ENCODE data around the gene PHF23. TPM values are rescaled to one million over a fixed set of nuclear protein-coding genes. Genes with fewer than 3 reads are reported as not detected.

PHF23 gene
- polyA plus RNA-seq, 4 donors, result 57.4 to 66.4 (median 60.9) TPM

DNA sequence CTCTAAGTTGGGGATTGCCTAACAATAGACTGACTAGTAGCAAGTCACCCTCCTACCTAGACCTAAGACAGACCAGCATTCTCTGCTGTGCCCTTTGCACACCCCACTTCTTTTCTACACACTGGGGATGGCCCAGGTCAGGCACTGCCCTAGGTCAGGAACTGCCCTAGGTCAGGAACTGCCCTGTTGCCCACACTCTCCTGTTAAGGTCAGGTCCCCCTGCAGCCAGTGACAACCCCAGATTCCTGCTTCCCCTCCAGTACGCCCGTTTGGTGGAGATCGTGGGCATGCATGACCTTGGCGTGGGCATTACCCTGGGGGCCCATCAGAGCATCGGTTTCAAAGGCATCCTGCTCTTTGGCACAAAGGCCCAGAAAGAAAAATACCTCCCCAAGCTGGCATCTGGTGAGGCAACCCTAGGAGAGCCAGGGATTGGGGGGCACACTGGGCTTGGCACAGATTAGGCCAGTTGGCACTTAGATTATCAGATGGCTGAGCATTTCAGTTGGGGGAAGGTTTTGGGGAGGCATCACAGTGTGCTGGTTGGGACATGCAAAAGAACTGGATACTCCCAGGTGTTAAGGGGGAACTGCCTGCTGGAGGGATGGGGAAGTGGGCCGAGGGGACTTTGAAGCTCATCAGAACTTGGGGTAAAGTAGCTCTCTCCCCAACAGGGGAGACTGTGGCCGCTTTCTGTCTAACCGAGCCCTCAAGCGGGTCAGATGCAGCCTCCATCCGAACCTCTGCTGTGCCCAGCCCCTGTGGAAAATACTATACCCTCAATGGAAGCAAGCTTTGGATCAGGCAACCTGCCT lies 17.8 kb downstream of the PHF23 start:
- no peak for DNase-seq (ENCODE audit: low read depth in 4 of 4, low spot score in 3 of 4)

DNA sequence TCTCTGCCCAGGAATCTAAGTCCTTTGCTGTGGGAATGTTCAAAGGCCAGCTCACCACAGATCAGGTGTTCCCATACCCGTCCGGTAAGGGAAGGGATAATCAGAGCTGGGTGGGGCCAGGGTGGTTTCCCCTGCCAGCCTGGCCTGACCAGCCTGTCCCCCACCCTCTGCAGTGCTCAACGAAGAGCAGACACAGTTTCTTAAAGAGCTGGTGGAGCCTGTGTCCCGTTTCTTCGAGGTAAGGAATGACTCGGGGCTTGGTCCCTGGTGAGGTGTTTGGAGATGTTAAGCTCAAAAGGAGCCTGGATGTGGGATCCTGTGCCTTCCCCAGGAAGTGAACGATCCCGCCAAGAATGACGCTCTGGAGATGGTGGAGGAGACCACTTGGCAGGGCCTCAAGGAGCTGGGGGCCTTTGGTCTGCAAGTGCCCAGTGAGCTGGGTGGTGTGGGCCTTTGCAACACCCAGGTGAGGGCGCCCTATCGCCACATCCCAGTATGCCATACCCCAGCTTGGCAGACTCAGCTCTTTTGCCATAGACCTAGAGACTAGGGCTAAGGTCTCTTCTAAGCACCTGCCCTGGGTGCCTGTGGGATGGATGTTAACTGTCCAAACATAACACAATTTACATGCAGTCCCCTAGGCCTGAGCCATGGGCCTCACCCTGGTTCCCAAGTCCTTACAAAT lies 18.5 kb downstream of the PHF23 start:
- DNase-seq (ENCODE audit: low read depth in 4 of 4, low spot score in 3 of 4), result no peak

DNA sequence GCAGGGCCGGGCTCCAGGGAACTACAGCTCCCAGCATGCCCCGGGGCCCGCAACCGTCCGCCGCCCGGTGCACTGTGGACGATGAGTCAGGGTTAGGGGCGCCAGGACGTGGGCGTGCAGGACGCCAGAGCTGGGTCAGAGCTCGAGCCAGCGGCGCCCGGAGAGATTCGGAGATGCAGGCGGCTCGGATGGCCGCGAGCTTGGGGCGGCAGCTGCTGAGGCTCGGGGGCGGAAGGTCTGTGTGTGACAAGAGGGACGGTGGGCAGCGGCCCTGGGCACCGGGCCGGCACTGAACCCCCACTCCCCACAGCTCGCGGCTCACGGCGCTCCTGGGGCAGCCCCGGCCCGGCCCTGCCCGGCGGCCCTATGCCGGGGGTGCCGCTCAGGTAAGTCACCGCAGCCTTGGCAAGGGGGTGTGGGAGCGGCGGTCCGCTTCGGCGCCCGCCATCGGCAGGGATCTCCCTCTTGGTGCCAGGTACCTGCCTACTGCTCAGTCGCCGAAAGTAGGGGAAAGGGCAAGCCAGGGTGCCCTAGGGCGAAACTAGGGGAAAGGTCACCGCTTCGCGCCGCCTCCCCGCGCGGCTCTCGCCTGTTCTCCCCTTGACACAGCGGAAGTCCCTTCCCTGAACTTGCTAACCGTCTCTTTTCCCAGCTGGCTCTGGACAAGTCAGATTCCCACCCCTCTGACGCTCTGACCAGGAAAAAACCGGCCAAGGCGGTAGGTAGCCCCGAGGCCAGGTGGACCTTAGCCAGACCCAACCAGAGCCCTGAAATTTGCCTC lies 19.3 kb downstream of the PHF23 start, which contains the start of the genes ACADVL and DLG4:
Gene ACADVL, plus strand, starts transcription at position 127 of the 781 bp plus-strand sequence. Its CDS starts 47 bp downstream, at position 174.
Gene DLG4, minus strand, starts transcription at position 25 of the 781 bp plus-strand sequence.
- DNase-seq (ENCODE audit: low read depth in 4 of 4, low spot score in 3 of 4), result peak in 1 of 4 donors; percentile 80

DNA sequence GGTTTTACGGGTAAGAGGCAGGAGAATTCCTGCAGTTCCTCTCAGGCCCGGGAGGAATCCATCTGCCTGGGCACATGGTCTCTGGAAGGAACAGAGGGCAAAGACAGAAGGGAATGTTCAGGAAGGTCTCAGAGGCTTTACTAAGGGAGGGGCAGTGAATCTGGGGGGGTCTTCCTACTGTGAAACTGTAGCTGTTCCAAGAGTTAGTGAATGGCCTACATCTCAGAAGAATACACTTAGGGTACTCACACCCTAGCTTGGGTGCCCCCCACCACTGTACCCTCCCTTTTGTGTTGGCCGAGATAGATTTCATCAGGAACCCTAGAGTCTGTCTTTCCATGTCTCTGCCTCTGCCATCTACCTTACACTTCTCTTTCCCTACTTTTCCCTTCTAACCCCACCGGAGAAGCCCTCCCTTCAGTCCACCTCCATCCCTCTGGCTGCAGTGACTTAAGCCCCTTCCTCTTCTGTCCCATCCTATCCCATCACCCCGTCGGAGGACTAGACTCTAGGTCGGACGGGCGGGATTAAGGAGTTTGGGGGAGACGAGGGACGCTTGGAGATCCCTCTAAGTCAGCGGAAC lies 19.9 kb downstream of the PHF23 start:
- no peak for DNase-seq (ENCODE audit: low read depth in 4 of 4, low spot score in 3 of 4)

DNA sequence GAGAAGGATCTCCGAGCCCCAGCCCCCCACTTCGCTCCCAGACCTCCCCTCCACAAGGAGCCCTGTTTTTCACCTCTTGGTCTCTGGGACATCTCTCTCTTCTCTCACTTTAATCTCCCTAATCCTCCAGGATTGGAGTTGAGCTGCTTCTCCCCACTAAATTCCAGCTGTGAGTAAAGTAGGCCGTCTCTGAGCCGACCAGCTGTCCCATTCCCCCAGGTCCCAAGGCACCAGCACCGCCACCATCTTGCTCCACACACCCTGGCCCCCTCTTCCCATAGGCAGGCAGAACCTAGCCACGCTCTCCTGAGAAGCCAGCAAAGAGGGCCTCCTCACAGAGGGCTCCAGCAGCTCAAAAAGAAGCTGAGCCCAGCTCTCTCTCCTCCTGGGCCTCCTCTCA lies 20.5 kb downstream of the PHF23 start:
- DNase-seq (ENCODE audit: low read depth in 4 of 4, low spot score in 3 of 4), result no peak

DNA sequence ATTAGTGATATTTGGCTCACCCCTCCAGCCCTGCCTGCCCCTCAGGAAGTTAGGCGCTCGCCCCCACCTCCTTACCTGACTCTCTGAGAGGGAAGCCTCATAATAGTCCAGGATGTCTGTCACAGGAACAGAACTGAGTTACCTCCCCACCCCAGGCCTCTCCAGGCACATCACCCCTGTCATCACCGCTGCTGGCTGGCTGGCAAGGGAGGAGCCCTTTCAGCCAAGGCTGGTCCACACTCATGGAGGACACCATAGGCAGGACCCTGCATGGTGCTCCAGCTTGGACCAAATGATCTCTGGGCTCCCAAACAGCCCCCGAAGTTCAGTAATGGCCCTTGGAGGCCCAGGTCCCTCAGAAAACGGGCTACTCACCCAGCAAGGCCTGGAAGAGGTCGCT lies 21.1 kb downstream of the PHF23 start:
- no peak for DNase-seq (ENCODE audit: low read depth in 4 of 4, low spot score in 3 of 4)

DNA sequence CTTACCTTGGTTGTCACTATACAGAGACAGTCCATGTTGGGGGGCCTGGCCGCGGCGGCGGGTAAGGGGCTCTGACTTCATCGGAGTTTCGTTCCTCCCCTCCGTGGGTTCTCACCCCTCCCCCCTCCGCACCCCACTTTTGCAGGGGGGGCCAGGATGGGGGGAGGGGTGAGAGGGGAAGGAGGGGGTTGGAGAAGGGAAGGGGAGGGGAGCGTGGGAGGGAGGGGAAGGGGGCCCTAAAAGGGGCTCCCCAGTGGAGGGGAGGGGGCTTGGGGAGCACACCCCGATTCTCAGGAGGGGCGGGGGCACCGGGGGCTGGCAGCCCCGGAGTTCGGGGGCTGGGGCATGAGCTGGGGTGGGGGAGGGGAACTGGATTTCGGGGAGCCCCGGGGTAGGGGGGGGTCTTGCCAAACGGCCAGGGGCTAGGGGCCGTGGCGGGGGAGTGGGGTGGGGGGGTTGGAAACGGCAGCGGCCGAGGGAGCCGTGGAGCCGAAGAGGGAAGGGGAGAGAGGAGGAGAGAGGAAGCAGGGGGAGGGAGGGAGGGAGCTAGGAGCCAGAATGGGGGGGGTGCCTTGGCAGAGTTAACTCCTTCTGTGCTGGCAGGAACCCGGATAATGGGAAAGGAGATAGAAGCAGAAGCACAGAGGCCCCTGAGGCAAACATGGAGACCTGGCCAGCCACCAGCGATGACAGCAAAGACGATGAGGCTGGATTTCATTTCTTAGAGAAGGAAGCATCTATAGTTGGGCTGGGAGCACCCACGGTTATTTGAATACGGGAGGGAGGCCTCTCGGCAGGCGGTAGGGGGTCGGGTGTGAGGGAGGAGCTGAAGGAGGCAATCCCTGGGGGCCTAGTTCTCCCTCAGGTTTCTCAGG lies 21.9 kb downstream of the PHF23 start:
- DNase-seq (ENCODE audit: low read depth in 4 of 4, low spot score in 3 of 4), result no peak

DNA sequence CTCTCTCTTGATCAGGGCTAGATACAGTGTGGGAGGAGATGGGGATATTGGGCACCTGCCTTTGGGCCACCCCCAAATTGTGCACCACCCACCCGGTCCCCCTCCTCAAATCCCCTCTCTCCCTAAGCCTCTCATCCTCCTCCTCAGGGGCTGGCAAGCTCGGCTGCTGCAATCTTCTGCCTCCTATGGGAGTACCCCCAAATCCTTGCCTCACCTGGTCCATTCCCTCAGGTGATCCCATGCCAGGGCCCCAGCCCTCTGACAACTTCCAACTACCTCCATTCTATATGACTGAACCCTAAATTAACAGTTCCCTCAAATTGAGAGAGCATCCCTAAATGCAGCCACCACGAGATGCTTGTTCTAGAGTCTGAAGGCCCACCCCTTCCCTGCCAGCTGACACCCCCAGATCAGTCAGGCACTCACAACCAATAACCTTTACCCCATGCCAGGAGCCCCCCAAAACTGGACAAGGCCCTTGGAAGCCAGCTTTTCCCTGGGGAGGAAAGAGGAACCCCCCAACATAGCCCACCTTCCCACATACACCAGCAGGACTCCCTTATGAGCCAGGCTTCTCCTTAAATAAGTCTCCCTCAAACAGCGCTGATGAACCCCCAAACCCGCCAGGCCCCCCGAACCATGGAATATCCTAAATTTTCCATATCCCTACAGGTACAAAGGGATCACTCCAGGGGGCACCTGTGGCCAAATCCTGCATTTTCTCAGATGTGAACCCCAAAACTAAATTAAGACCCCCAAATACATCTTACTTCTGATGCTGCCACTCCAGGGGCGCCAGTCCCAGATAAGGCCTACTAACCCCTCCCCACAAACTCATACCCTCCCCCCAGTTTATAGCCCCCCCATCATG lies 22.8 kb downstream of the PHF23 start:
- no peak for DNase-seq (ENCODE audit: low read depth in 4 of 4, low spot score in 3 of 4)

DNA sequence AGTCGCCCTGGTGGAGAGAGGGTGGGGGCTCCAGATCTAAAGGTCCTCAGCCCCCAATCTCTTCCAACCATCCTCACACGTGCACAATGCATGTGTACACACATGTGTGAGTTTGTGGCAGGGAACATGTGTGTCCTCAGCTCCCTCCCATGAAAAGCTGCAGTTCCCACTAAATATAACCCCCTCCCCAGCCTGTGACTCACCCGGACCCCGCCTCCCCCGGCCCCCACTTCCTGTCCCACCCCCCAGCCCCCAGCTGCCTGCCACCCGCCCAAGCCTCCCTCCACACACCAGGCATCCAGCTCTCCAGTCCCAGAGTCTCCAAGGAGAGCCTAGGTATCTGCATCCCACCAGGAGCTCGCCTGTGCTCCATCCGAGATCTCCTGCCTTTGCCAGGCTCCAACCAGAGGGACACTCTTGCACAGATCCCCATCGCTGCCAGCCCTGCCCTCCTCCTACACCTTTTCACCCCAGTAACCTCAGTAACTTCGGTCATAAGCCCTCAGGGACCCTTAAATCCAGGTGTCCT lies 23.5 kb downstream of the PHF23 start:
- no peak for DNase-seq (ENCODE audit: low read depth in 4 of 4, low spot score in 3 of 4)

DNA sequence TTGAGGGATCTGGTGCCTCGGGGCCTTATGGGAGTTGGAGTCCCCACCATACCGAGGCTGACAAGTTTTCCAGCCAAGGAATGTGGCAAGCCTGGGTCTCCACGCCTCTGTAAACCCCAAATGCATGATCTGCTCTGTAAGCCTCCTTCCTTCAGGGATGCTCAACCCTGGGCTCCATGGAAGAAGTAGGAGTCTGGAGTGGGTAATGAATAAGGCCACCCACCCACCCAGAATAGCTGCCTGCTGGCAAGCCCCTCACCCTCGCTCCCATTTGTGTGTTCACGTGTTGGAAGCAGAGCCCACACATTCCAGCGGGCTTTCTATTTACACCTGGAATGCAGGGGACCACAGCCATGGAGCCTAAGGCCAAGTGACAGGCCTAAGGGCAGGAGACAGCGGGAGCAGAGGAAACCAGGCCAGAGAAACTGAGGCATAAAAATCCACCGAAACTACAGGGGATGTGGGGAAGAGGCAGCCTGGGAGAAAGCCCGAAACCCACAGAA lies 24.1 kb downstream of the PHF23 start:
- DNase-seq (ENCODE audit: low read depth in 4 of 4, low spot score in 3 of 4), result peak in 3 of 4 donors; percentile 88 to 89 (median 89)

DNA sequence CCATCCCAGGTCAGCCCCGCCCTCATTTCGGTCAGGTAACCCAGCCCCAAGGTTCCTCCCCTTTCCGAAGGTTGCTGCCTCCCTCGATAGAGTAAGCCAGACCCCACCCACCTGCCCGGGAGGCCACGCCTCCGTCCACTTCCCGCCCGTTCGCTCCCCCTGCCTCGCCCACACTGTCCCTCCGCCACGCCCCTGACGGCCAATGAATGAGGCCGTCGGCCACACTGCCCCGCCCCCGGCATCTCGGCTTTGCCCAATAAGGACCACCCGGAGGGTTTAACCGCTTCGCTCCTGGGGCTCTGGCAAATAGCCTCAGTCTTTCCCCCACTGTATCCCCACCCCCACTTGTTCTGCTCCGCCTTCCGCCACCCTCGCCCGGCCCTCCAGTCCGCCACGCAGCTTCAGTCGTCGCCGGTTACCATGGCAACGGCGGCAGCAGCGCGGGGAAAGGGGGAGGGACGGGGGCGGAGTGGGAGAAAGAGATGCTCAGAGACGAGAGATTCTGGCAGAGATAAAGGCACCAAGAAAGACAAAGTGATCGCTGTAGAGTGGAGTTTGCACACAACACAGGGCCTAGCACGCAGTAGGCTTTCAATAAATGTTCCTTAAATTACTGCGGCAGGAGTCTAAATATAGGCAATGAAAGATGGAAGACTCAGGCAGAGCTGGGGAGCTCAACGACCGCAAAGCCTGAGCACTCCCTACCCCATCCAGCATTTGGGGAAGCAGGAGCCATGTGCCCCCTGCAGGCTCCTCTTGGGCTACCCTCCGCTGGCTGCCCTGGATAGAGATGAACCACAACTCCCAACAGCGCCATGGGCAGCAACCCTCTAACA lies 24.7 kb downstream of the PHF23 start:
- peak; percentile 96 to 97 (median 97) for DNase-seq (ENCODE audit: low read depth in 4 of 4, low spot score in 3 of 4)

DNA sequence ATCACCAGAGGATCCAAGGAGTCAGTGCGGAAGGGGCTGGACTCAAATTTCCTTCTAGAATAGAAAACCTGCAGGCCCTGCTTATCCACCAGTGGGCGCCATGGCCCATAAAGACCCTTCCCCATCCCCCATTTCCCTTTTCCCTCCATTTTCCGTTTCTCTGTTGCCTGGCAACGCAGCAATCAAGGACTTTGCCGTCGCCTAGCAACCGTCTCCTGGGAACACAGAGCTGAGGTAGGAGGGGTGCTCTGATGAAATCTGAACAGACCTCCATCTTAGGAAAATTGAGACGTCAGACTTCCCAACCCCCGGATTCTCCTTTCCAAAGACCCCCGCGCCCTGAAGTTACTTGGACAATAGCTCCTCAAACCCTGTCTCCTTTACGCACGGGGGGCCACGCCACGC lies 25.4 kb downstream of the PHF23 start:
- DNase-seq (ENCODE audit: low read depth in 4 of 4, low spot score in 3 of 4), result peak; percentile 84 to 91 (median 89)

DNA sequence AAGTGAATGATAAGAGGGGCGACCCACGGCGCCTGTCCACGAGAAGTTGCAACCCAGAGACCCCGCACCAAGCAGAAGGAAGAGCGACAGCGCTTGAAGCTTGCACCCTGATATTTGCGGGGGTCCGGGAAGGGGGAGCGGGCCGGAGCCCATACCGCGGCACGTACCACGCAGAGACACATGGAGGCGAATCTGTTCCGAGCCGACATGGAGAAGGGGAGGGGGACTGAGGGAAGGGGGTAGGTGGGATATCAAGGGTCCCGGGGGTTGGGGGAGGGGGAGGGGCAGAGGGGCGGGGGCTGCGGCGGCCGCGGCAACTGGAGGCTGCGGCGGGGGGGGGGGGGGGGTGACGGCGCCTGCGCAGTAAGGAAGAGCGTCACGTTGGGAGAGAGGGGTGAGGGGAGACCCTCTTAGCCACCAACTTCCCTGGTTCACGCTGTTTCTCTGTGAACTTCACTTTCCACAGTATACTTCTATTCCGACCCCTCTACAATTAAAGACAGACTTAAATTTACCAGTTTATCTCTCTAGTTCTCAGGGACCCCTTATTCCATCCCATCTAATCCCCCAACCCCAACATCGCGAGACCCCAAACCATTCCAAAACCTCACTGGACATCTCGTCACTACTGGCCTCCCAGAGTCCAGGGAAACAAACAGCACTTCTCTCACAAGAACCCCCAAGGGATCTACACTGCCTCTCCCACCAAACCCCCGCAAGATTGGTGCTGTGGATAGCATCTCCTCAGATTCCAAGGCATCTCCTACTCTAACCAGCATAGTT lies 27.6 kb downstream of the PHF23 start:
- DNase-seq (ENCODE audit: low read depth in 4 of 4, low spot score in 3 of 4), result no peak

DNA sequence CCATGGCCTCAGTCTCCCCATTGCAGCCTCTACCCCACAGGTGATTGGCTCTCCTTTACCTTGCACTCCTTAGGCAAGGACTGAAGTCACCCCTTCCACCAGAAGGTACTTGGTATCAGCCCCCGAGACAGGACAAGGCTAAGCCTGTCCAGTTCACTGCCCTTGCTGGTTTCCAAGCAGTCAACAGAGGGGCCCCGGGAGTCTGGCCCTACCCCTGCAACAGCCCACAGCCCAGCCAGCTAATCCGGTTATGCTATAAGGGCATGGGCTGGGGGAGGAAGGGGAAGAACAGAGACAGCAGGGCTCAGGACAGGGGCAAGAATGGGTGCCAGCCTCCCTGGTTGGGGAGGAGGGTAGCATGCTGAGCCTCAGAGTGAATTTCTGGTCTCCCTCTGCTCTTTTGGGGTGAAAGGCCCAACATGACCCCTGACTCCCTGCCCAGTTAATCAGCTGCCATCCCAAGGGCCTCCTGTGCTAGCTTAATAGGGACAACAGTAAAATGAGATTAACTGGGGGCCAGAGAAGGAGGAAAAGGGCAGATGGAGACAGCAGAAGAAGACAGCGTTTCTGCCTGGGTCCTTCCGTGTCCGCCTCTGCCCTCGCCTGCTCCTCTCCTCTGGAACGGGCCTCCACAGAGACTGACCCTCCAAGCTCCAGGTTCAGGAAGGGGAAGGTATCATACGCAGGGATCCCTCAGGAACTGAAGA lies 30.4 kb downstream of the PHF23 start:
- no peak for DNase-seq (ENCODE audit: low read depth in 4 of 4, low spot score in 3 of 4)

DNA sequence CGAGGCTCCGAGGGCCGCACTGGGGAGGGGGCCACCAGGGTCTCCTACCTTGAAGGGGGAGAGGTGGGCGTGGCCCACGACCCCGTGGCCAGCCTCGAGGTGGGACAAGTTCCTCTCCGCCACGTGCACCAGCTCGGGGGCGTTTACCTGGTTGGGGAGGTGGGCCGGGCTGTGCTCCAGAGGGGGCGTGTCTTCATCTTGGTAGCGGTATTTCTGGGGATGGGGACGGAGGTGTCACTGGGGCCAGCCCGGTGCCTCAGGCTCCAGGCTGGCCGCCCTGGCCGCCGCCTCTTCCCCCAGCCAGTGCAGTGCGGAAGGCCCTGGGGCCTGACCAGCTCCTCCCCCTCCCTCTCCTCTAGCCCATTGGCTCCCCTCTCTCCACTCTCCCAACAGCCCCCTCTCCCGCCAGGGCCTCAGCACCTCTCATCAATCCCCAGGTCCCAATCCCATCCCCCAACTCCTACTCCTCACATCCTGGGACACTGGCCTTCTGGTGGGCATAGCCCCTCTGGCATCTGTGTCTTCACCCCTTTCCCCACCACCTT lies 31.2 kb downstream of the PHF23 start:
- no peak for DNase-seq (ENCODE audit: low read depth in 4 of 4, low spot score in 3 of 4)
